Naive thymus-derived CD4-positive, alpha-beta T cell (primary cell): ENCODE measurements around the gene GSTM1. TPM values are rescaled to one million over a fixed set of nuclear protein-coding genes. Genes with fewer than 3 reads are reported as not detected.
A peak's percentile ranks its signal among the peaks of the same experiment; 100 is the strongest.

Experiments used
- ATAC-seq: fragments of 150-1000 bp; cut with Tn5 transposase; 2 replicates; pipeline ENCODE4 v1.10.0; 2021; ENCODE audit warnings: mild to moderate bottlenecking, moderate library complexity
- CTCF ChIA-PET: fragments of 350-600 bp; sonication (Branson Sonifier 250); formaldehyde crosslinking; loops from one replicate; lab custom pipeline; 2021; ENCODE audit warnings: antibody characterized with exemption; lab: Charles Lee
- POLR2A ChIA-PET: fragments of 350-600 bp; sonication (Branson Sonifier 250); formaldehyde crosslinking; loops from one replicate; lab custom pipeline; 2021; ENCODE audit warnings: antibody characterized with exemption, inconsistent platforms; lab: Charles Lee
- DNase-seq, 9 donors: peaks; one replicate each; pipeline versions ENCODE4 v3.0.0 to v3.0.0-alpha.2; 2020 to 2022; ENCODE audit warnings: mixed read lengths in 1 of 9
- H3K27ac ChIP-seq: one replicate; pipeline ENCODE4 v1.7.0; 2013; ENCODE audit warnings: mild to moderate bottlenecking, low read depth, low read length, moderate library complexity
- H3K27me3 ChIP-seq, 2 donors: one replicate each; pipeline ENCODE4 v1.7.0; 2013; ENCODE audit warnings: low read length in 2 of 2, mild to moderate bottlenecking in 2 of 2, moderate library complexity in 2 of 2; ENCODE audit not compliant: control insufficient read depth in 2 of 2, insufficient read depth in 2 of 2
- H3K36me3 ChIP-seq, 3 experiments: 1 replicate in 2 of 3; 2 replicates in 1 of 3; pipeline ENCODE4 v1.7.0; 2013; ENCODE audit warnings: low read length in 3 of 3, mild to moderate bottlenecking in 3 of 3, moderate library complexity in 1 of 3; ENCODE audit not compliant: insufficient read depth in 3 of 3, control insufficient read depth in 2 of 3
- H3K4me1 ChIP-seq, 2 donors: one replicate each; pipeline ENCODE4 v1.7.0; 2013; ENCODE audit warnings: low read length in 2 of 2, mild to moderate bottlenecking in 2 of 2, moderate library complexity in 1 of 2; ENCODE audit not compliant: control insufficient read depth in 2 of 2, insufficient read depth in 2 of 2
- H3K4me3 ChIP-seq: 2 replicates; pipeline ENCODE4 v1.7.0; 2013; ENCODE audit warnings: mild to moderate bottlenecking, low read length
- H3K9me3 ChIP-seq, 3 experiments: 1 replicate in 2 of 3; 2 replicates in 1 of 3; pipeline ENCODE4 v1.7.0; 2013; ENCODE audit warnings: low read length in 3 of 3; ENCODE audit not compliant: control insufficient read depth in 2 of 3
- H3K27ac Mint-ChIP-seq, 9 donors: one replicate each; pipeline ENCODE4 v1.8.0; 2020 to 2022; ENCODE audit warnings: mixed read lengths in 9 of 9, mild to moderate bottlenecking in 8 of 9, moderate library complexity in 5 of 9, inconsistent platforms in 2 of 9
- H3K27me3 Mint-ChIP-seq, 5 donors: one replicate each; pipeline ENCODE4 v1.8.0; 2021 to 2022; ENCODE audit warnings: mixed read lengths in 5 of 5, mild to moderate bottlenecking in 1 of 5
- H3K36me3 Mint-ChIP-seq, 5 donors: one replicate each; pipeline ENCODE4 v1.8.0; 2020 to 2022; ENCODE audit warnings: mixed read lengths in 5 of 5, mild to moderate bottlenecking in 3 of 5, inconsistent platforms in 1 of 5
- H3K4me1 Mint-ChIP-seq, 7 donors: one replicate each; pipeline ENCODE4 v1.8.0; 2020 to 2022; ENCODE audit warnings: mixed read lengths in 7 of 7, mild to moderate bottlenecking in 3 of 7, inconsistent platforms in 1 of 7
- H3K4me3 Mint-ChIP-seq, 10 donors: one replicate each; pipeline ENCODE4 v1.8.0; 2020 to 2022; ENCODE audit warnings: mild to moderate bottlenecking in 10 of 10, mixed read lengths in 10 of 10, moderate library complexity in 6 of 10, inconsistent platforms in 2 of 10
- H3K9me3 Mint-ChIP-seq, 11 donors: one replicate each; pipeline ENCODE4 v1.8.0; 2020 to 2022; ENCODE audit warnings: mixed read lengths in 11 of 11, mild to moderate bottlenecking in 4 of 11, inconsistent platforms in 1 of 11, moderate library complexity in 1 of 11
- intact Hi-C, 2 donors: fragments of 100-400 bp; cut with micrococcal nuclease; formaldehyde crosslinking; loops; one replicate each; pipeline ENCODE4 v1.15.1; 2023
- polyA plus RNA-seq, 2 donors: library from polyadenylated mRNA; unstranded; fragments of 300-500 nt; fragmentation: Illumina TruSeq; gene quantifications; one replicate each; pipeline ENCODE4 v1.2.3, GENCODE V29; 2021
- total RNA-seq, 6 experiments: library from RNA in 5 of 6; stranded (reverse) in 5 of 6; gene quantifications; 1 replicate in 5 of 6; 2 replicates in 1 of 6; pipeline ENCODE4 v1.2.3 and lab custom pipeline; 2021 to 2026

Gene GSTM1
- total and polyA plus RNA-seq, 7 experiments from 2014 or later, result 45.9 to 83.6 (median 62.4) TPM; not detected in 4

- H3K27ac Mint-ChIP-seq, result peak overlapping the region in 2 of 9 donors; percentile 51 to 67
- no peak overlapping the region for H3K4me3 ChIP-seq
- H3K36me3 Mint-ChIP-seq, result peaks cover 0 to 5% (median 0%) of the 10 kb centered on the region in 5 donors
- POLR2A ChIA-PET, result no interaction called here
- no peaks in the 10 kb centered on the region for H3K9me3 ChIP-seq
- H3K4me1 ChIP-seq, result no peaks in the 10 kb centered on the region
- no peaks in the 10 kb centered on the region for H3K36me3 ChIP-seq
- CTCF ChIA-PET, result interaction anchor here (0.8 kb wide), 1 partner anchor 56 kb away, joined by 3 read pairs; no protein-coding TSS in a partner anchor
- no peaks in the 10 kb centered on the region for H3K9me3 Mint-ChIP-seq
- intact Hi-C loops, result no loop called here
- no peaks in the 10 kb centered on the region for H3K27me3 ChIP-seq
- DNase-seq (no peak), ATAC-seq (no peak)
- H3K27ac ChIP-seq, result no peak overlapping the region
- H3K27me3 Mint-ChIP-seq, result peaks cover 18 to 30% (median 20%) of the 10 kb centered on the region in 5 donors
- no peak overlapping the region for H3K4me3 Mint-ChIP-seq
- no peaks in the 10 kb centered on the region for H3K4me1 Mint-ChIP-seq
Observed at GRCh38 chr1:109717729-109718128, 30.1 kb downstream of the GSTM1 start.

GRCh38 chr1:109718495-109718894 is 30.9 kb downstream of the GSTM1 start:
- Mint-ChIP-seq H3K36me3 (peaks cover 0 to 5% (median 0%) of the 10 kb centered on the region in 5 donors), H3K9me3 (no peaks in the 10 kb centered on the region), H3K27me3 (peaks cover 14 to 28% (median 17%) of the 10 kb centered on the region in 5 donors), H3K4me1 (no peaks in the 10 kb centered on the region), H3K4me3 (no peak overlapping the region), H3K27ac (no peak overlapping the region)
- Histone ChIP-seq H3K9me3 (no peaks in the 10 kb centered on the region), H3K27me3 (no peaks in the 10 kb centered on the region), H3K4me3 (no peak overlapping the region), H3K36me3 (no peaks in the 10 kb centered on the region), H3K27ac (no peak overlapping the region), H3K4me1 (no peaks in the 10 kb centered on the region)
- POLR2A ChIA-PET, result no interaction called here
- CTCF ChIA-PET, result no interaction called here
- DNase-seq (no peak), ATAC-seq (no peak)
- intact Hi-C loops, result no loop called here

GRCh38 chr1:109719337-109719837 is 31.8 kb downstream of the GSTM1 start:
- H3K4me1 Mint-ChIP-seq, result no peaks in the 10 kb centered on the region
- POLR2A ChIA-PET, result no interaction called here
- intact Hi-C loops, result no loop called here
- peaks cover 0 to 5% (median 0%) of the 10 kb centered on the region in 5 donors for H3K36me3 Mint-ChIP-seq
- peaks cover 8 to 19% (median 10%) of the 10 kb centered on the region in 5 donors for H3K27me3 Mint-ChIP-seq
- no peak overlapping the region for H3K4me3 Mint-ChIP-seq
- H3K27ac Mint-ChIP-seq, result no peak overlapping the region
- no peaks in the 10 kb centered on the region for H3K4me1 ChIP-seq
- H3K9me3 Mint-ChIP-seq, result no peaks in the 10 kb centered on the region
- no peaks in the 10 kb centered on the region for H3K9me3 ChIP-seq
- H3K27ac ChIP-seq, result no peak overlapping the region
- ATAC-seq (no peak), DNase-seq (no peak)
- H3K4me3 ChIP-seq, result no peak overlapping the region
- H3K27me3 ChIP-seq, result no peaks in the 10 kb centered on the region
- CTCF ChIA-PET, result no interaction called here
- H3K36me3 ChIP-seq, result no peaks in the 10 kb centered on the region

- Mint-ChIP-seq H3K27me3 (peaks cover 0 to 15% (median 0%) of the 10 kb centered on the region in 5 donors), H3K27ac (no peak overlapping the region)
Observed at GRCh38 chr1:109721042-109721441, 33.4 kb downstream of the GSTM1 start.

GRCh38 chr1:109721971-109722370 is 34.4 kb downstream of the GSTM1 start:
- no peak overlapping the region for H3K4me3 ChIP-seq
- Mint-ChIP-seq H3K36me3 (no peaks in the 10 kb centered on the region), H3K4me3 (no peak overlapping the region), H3K27me3 (peaks cover 0 to 15% (median 0%) of the 10 kb centered on the region in 5 donors), H3K4me1 (no peaks in the 10 kb centered on the region), H3K27ac (no peak overlapping the region), H3K9me3 (no peaks in the 10 kb centered on the region)
- ChIA-PET CTCF (no interaction called here), POLR2A (interaction anchor here (1.2 kb wide), 1 partner anchor 80 kb away, joined by 7 read pairs; no protein-coding TSS in a partner anchor)
- ATAC-seq (no peak), DNase-seq (no peak)
- no peaks in the 10 kb centered on the region for H3K4me1 ChIP-seq
- H3K9me3 ChIP-seq, result no peaks in the 10 kb centered on the region
- H3K36me3 ChIP-seq, result no peaks in the 10 kb centered on the region
- no peak overlapping the region for H3K27ac ChIP-seq
- H3K27me3 ChIP-seq, result no peaks in the 10 kb centered on the region
- intact Hi-C loops, result no loop called here

More at GRCh38 chr1:109721042-109721441, 33.4 kb downstream of the GSTM1 start:
- intact Hi-C loops, result no loop called here
- ATAC-seq (no peak), DNase-seq (no peak)
- no peaks in the 10 kb centered on the region for H3K4me1 Mint-ChIP-seq
- Histone ChIP-seq H3K27me3 (no peaks in the 10 kb centered on the region), H3K4me3 (no peak overlapping the region), H3K27ac (no peak overlapping the region), H3K9me3 (no peaks in the 10 kb centered on the region), H3K36me3 (no peaks in the 10 kb centered on the region), H3K4me1 (no peaks in the 10 kb centered on the region)
- CTCF ChIA-PET, result interaction anchor here (0.8 kb wide), 1 partner anchor 263 kb away, joined by 3 read pairs; no protein-coding TSS in a partner anchor
- peaks cover 0 to 5% (median 0%) of the 10 kb centered on the region in 5 donors for H3K36me3 Mint-ChIP-seq
- no peak overlapping the region for H3K4me3 Mint-ChIP-seq
- H3K9me3 Mint-ChIP-seq, result no peaks in the 10 kb centered on the region
- POLR2A ChIA-PET, result no interaction called here

DNA sequence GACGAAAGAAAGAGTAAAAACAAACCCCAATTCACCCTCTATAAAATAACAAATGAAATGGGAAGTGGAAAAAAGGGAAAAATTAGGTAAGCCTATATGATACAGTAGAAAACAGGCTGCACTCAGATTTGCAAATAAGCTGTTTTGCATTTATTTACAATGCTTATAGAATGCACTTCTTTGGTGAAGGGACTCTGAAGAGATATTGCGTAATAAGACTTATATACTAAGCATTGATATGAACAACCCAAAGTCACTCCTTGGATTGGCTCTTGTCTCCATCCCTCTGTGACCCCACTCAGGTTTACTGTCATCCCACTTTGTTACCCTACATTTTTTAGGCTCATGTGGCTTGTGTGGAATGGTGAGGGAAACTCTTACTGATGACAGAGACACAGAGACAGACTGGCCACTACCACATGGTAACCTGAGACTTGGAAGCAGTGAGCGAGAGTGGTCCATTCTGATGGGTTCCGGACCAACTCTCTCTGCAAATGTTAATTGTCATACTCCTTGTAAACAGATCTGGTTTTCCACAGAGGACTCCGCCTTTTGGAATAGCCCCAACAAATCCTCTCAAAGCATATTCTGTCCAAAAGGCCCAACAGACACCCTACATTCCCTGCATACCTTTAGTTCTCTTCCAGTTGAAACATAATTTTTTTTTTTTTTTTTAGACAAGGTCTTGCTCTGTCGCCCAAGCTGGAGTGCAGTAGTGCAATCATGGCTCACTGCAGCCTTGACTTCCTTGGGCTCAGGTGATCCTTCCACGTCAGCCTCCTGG is 35.5 kb downstream of the GSTM1 start:
- intact Hi-C loops, result no loop called here
- no peak overlapping the region for H3K4me3 ChIP-seq
- H3K27ac ChIP-seq, result no peak overlapping the region
- H3K9me3 ChIP-seq, result no peaks in the 10 kb centered on the region
- CTCF ChIA-PET, result no interaction called here
- H3K27me3 ChIP-seq, result no peaks in the 10 kb centered on the region
- DNase-seq (no peak), ATAC-seq (no peak)
- H3K4me1 Mint-ChIP-seq, result no peaks in the 10 kb centered on the region
- H3K36me3 Mint-ChIP-seq, result no peaks in the 10 kb centered on the region
- H3K4me3 Mint-ChIP-seq, result no peak overlapping the region
- H3K27me3 Mint-ChIP-seq, result peaks cover 0 to 19% (median 0%) of the 10 kb centered on the region in 5 donors
- no peak overlapping the region for H3K27ac Mint-ChIP-seq
- POLR2A ChIA-PET, result interaction anchor here (1.2 kb wide), 1 partner anchor 82 kb away, joined by 7 read pairs; no protein-coding TSS in a partner anchor
- H3K4me1 ChIP-seq, result no peaks in the 10 kb centered on the region
- no peaks in the 10 kb centered on the region for H3K36me3 ChIP-seq
- H3K9me3 Mint-ChIP-seq, result no peaks in the 10 kb centered on the region
